Fibroblast of peridontal ligament (primary cell): ENCODE measurements around the gene IL1RL1.
A peak's percentile ranks its signal among the peaks of the same experiment; 100 is the strongest.

ENCODE experiments used
- DNase-seq: peaks from one replicate; pipeline ENCODE4 v3.0.0-alpha.2; 2010; ENCODE audit errors: extremely low read depth

The IL1RL1 gene

DNA sequence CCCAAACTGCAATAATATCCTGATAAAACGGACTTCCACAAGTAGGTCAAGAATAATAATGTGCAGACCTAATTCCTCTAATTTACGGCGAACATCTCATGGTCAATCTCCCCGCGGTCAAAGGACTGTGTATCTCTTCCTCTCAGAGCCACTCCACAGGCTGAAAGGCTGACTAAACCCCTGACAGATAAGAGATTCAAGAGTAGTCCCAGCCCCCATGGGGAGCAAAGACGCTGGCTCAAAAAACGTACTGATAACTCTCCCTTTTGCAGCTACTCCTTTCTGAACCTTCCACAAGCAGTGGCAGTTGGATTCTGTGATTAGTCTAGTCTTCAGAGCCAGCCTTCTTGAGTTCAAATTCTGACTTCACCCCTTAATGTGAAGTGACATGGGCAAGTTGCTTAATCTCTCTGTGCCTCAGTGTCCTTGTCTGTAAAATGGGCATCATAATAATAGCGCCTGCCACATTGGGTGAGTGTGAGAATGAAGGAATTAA is 24.6 kb downstream of the IL1RL1 start:
- no peak for DNase-seq

DNA sequence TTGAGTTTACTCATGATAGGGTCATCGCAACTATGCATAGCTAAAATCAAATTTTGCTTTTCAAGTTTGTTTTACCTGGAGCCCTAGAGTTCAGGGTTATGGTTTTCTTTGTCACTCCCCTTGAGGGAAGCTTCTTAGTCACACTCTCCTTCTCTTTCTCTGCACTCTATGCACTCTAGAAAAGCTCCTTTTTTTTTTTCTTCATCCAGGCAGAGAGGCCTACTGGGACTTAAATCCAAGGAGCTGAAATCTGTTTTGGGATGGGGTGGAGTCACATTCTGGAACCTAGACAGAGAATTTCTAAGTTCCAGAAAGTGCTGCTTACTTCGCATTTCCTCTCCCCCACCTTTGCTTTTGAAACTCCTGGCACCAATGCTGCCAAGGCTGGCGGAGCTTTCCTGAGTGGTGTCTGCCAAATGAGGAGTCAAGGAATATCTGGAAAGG is 25.2 kb downstream of the IL1RL1 start:
- no peak for DNase-seq

DNA sequence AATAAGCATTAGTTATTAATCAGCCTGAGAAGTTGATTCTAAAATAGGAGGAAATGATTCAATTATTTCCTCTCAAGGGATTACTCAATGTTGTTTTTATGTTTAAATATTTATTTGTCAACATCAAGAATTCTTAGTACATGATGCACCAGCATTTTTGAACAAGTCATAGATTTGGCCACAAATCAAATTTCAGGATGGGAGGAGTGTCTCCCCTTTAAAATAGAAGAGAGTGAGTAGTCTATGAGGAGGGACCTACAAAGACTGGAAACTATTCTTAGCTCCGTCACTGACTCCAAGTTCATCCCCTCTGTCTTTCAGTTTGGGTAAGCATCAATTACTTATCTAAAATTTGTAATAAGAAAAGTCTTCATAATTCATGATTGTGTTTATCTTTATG is 25.6 kb downstream of the IL1RL1 start:
- DNase-seq = no peak

- peak; percentile 21 for DNase-seq
These were observed 26.4 kb downstream of the IL1RL1 start for GRCh38 chr2:102337481-102338386.

- no peak for DNase-seq
These were observed 29.4 kb downstream of the IL1RL1 start for GRCh38 chr2:102340778-102341177.

DNA sequence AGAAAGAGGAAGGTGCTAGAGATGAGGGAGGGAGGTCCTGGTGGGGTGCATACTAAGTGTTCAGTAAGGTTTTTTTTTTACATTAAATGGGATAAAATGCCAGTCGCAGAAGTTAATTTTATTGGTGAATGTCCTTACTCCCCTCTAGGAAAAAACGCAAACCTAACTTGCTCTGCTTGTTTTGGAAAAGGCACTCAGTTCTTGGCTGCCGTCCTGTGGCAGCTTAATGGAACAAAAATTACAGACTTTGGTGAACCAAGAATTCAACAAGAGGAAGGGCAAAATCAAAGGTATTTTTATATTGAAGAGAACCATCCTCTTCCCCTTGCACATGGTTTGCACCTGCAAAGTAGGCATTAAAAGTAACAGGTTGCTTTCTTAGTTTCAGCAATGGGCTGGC is 31.5 kb downstream of the IL1RL1 start:
- peak; percentile 51 for DNase-seq

DNA sequence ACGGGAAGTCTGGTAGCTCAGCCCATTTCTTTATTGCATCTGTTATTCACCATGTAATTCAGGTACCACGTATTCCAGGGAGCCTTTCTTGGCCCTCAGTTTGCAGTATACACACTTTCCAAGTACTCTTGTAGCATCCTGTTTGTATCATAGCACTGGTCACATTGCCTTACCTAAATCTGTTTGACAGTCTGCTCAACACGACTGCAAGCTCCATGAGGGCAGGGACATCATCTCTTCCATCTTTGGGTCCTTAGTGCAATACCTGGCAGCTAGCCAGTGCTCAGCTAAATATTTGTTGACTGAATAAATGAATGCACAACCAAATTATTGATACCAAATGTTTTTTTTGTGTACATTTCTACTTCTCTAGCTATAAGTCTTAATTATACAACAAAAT is 33.0 kb downstream of the IL1RL1 start:
- no peak for DNase-seq

DNA sequence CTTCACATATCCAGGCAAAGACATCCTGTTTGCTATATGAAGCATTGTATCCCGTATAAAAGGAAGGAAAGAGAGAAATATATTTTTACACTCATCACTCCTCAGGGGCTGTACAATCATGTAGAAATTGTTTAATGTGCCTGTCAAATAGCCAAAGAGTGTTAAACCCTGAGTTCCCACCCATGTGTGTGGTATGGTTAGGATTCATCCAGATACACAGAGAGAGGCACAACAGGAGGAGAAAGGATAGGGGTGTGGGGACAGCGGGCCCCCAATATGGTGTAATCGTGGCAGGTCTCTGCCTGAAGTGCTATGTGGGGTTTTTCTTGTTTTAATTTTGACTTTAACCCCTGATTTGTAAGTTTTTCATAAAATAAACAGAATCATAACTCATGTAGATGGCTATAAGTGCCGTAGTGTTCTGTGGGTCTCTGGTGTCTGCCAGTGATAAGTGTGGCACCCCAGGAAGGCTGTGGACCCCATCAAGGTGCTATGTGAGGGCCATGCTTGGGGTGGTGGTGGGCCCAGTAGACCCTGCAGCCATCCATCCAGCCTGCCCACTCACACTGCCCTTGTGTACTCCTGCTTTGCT is 34.1 kb downstream of the IL1RL1 start:
- DNase-seq = no peak

DNA sequence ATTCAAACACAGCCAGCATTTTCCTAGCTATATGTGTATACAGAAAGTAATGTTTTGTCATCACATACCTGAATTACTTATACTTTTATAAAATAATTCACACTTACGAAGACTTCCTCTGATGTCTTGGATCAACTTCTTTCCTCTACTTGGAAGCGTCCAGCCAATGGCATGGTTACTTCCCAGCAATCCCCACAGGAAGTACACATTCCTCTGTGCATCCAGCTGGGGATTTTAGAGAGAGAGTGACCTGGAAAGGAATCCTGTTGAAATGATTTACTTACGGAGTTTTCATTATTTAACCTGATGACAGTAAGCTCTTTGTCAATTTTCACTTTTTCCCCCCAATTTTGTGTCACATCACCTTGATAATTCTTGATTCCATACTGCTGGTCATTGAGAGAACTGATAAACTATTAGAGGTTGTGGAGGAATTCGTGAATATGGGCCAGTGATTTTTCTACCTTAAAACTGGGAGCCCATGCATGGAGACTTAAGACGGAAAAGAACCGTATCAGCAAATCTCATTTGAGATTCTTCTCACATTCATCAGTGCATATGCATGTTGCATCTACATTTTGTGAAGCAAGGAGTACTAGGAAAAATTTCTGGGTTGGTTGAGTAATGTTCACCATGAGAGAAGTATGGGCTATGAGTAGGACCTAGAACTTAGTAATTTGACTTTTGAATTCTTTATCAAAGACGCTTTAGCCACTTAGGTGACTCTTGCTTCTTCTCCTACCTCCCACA is 35.2 kb downstream of the IL1RL1 start:
- no peak for DNase-seq

GRCh38 chr2:102350137-102350793 is 38.9 kb downstream of the IL1RL1 start:
- DNase-seq = no peak

GRCh38 chr2:102355526-102356380 is 44.4 kb downstream of the IL1RL1 start, which contains the start of gene IL18R1:
TSS of gene IL18R1 (plus strand) at chr2:102355796. CDS start at chr2:102362661, 6,865 bp downstream.
- peak; percentile 55 for DNase-seq

DNA sequence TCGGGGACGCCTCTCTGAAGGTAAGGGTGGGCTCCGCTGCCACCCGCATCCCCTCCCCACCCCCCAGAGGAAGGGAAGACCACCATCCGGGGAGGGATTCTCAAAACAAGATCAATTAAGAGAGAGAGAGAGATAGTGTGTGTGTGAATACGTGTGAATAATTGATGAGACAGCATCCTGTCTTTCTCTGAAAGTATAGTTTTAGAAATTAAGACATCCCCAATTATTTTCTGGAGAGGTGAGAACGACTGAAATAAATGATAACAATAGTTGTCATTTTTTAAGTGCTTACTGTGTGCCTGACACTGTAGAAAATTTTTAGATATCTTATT is 45.0 kb downstream of the IL1RL1 start:
- DNase-seq = no peak

- no peak for DNase-seq
These were observed 45.4 kb downstream of the IL1RL1 start for GRCh38 chr2:102356741-102357140.

- DNase-seq = no peak
These were observed 46.6 kb downstream of the IL1RL1 start for GRCh38 chr2:102357937-102358336.

DNA sequence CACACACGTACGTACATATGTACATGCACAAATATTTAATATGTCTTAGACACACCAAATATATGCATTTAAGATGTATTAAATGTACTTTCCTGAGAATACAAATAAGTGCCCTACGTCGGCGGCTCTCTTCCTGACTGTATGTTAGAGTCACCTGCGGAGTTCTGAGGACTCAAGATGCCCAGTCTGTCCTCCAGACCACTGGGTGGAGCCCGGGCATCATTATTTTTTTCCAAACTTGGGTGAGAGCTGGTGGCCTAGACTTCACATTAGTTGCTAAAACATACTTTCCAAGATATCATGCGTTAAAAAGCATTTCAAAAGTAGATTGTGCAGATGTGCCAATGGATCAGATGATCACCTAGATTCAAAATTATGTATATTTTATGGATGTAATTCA is 47.1 kb downstream of the IL1RL1 start:
- DNase-seq = no peak

- no peak for DNase-seq
These were observed 48.2 kb downstream of the IL1RL1 start for GRCh38 chr2:102359527-102359926.

- DNase-seq = no peak
These were observed 50.4 kb downstream of the IL1RL1 start for GRCh38 chr2:102361632-102362241.

GRCh38 chr2:102365763-102366162 is 54.4 kb downstream of the IL1RL1 start:
- no peak for DNase-seq

DNA sequence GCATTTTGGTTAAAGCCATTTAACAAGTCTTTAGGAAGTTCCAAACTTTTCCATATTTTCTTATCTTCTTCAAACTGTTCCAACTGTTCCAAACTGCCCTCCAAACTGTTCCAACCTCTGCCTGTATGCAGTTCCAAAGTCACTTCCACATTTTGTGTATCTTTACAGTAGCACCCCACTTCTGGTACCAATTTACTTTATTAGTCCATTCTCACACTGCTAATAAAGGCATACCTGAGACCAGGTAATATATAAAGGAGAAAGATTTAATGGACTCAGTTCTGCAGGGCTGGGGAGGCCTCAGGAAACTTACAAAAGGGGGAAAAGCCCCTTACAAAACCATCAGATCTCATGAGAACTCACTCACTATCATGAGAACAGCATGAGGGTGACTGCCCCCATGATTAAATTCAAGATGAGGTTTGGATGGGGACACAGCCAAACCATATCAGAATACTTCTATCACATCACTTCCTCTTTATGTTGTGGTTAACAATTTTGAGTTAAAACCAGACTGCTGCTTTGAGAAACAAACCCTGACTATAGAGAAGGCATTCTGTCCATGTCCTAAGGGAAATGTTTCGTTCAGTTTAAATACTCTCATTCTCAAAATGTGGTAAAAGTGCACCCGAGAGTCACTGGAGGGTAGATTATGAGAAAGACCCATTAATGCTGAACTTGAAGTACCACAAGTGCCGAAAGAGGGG is 55.2 kb downstream of the IL1RL1 start:
- no peak for DNase-seq
